Fibroblast of pulmonary artery (primary cell): Measurements from ENCODE around the gene ATXN2L.
"Not testable (repeated sequence)": the region's sequence is repeated elsewhere in the genome, so short reads cannot be mapped to it uniquely, and the experiment has no call there.

ENCODE experiments used
- DNase-seq: peaks from one replicate; pipeline ENCODE4 v3.0.0-alpha.2; 2010; ENCODE audit warnings: low read depth
- H3K4me3 ChIP-seq: replicated peaks from 2 replicates; pipeline ENCODE4 v1.5.1; 2011; ENCODE audit warnings: low read depth, mild to moderate bottlenecking, control low read depth, low read length, moderate library complexity
- CTCF ChIP-seq: IDR thresholded peaks from 2 replicates; pipeline ENCODE4 v1.5.1; 2011; ENCODE audit warnings: mild to moderate bottlenecking, control low read depth, low read length, inconsistent platforms; ENCODE audit errors: missing control alignments

The ATXN2L gene

DNA sequence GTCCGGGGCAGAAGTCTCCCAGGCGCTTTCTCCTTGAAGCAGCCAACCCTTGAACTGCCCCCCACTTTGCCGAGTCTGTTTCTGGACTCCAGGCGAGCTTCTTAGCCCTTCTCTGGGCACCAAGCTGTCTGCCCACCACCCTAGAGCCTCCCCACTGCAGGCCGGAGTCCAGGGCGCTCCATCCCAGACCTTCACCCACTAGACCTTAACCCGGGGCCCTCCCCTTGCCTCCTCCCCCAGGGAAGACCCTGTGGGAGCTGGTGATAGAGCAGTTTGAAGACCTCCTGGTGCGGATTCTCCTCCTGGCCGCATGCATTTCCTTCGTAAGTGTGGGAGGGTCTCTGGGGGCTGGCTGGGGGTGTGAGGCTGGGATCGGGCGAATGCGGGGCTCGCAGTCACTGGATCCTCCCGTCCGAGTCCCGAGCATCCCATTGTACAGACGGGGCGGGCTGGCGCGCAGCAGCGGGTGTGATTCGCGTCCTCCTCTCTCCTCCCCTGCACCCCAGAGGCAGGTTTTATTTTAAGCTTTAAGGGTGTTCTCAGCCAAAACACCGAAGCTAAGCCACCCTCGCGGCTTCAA is 56.6 kb downstream of the ATXN2L start:
- H3K4me3 ChIP-seq = peak overlapping the region; percentile 73
- no peak for TF ChIP-seq CTCF

GRCh38 chr16:28879841-28880588 is 57.2 kb downstream of the ATXN2L start:
- DNase-seq = peak; percentile 79
- TF ChIP-seq CTCF = no peak
- H3K4me3 ChIP-seq = peak overlapping the region; percentile 73

More for the DNA sequence above, 56.6 kb downstream of the ATXN2L start:
- DNase-seq = no peak

DNA sequence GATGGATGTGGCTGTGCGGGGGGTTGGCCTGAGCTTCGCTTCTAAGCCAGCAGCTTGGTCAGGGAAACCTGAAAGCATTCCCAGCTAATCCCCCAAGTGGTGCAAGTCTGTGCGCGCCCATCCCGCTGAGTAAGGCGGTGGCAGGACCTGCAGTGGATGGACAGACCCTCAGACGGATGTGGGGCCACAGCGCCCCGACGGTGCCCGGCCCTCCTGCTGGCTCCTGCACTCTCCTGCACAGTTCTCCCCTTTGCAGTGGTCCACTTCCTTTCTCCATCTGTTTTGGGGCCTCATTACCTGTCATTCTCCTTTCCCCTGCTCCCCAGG is 57.8 kb downstream of the ATXN2L start:
- no peak for DNase-seq
- peak overlapping the region; percentile 73 for H3K4me3 ChIP-seq
- TF ChIP-seq CTCF = no peak

DNA sequence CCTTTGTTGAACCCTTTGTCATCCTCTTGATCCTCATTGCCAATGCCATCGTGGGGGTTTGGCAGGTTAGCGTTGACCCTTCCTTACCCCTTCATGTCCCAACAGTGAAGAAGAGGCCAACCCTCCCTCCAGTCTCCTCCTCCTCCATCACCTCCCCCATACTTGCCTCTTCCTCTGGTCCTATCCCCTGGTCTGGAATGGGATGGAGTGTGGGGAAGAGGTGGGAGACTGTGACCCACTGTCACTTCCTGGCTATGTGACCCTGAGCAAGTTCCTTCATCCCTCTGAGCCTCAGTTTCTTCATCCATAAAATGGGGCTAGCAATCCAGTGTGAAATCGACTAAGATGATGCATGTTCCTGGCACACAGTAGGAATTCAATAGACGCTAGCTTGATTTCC is 58.2 kb downstream of the ATXN2L start:
- H3K4me3 ChIP-seq = no peak overlapping the region
- no peak for TF ChIP-seq CTCF
- no peak for DNase-seq

- H3K4me3 ChIP-seq, DNase-seq: not testable (repeated sequence)
These were observed 58.8 kb downstream of the ATXN2L start for GRCh38 chr16:28881565-28881964.

GRCh38 chr16:28882551-28883160 is 59.9 kb downstream of the ATXN2L start:
- no peak for TF ChIP-seq CTCF
- H3K4me3 ChIP-seq = no peak overlapping the region
- DNase-seq = no peak

DNA sequence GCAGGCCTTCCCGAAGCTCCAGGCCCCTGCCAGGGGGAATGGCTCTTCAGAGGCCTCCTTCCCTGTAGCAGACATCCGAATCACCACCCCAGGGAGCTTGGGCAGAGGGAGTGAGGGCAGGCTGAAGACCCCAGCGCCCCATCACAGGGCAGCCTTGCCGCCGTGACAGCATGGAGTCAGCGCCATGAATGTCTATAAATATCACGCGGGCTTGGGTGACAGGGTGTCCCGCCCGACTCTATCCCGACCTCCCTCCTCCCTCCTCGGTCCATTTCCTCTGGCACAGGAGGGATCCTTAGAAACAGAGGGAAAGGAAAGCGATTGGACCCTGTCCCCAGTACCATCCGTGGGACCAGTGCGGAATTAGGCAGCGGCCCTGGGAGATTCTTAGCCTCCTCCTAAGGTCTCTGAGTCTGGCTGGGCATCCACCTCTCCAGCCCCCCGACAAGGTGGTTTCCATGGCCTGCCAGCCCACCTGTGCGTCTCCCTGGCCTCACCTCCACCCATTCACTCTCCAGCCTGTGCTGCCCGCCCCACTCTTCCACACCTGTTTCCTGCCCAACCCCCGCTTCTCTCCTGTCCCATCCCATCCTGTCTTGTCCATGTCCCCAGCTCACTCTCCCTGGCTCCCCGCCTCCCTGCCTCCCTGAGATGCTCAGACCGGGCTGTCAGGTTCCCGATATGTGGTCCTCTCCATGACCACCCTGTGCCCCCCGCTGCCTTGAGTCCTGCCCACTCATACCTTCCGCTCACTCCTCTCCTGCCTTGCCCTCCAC is 60.6 kb downstream of the ATXN2L start:
- no peak for TF ChIP-seq CTCF
- no peak overlapping the region for H3K4me3 ChIP-seq
- DNase-seq = no peak
